Loucy (cell line): ENCODE data around the gene OR52A1.

ENCODE experiments used
- H2AFZ ChIP-seq: fragments of 200-600 bp; sonication (generic); 2 replicates; pipeline ENCODE4 v1.6.0; 2016; ENCODE audit warnings: antibody characterized with exemption, mild to moderate bottlenecking, low read length, moderate library complexity
- H3F3A ChIP-seq: fragments of 200-600 bp; 2 replicates; pipeline ENCODE4 v1.6.0; 2016; ENCODE audit warnings: antibody characterized with exemption, low read depth, mild to moderate bottlenecking
- H3K27me3 ChIP-seq: fragments of 200-600 bp; sonication (generic); 2 replicates; pipeline ENCODE4 v1.6.1; 2014; ENCODE audit warnings: low read length, mild to moderate bottlenecking; ENCODE audit not compliant: insufficient read depth, poor library complexity, severe bottlenecking
- H3K36me3 ChIP-seq: fragments of 200-600 bp; sonication (generic); 2 replicates; pipeline ENCODE4 v1.6.1; 2016; ENCODE audit warnings: low read length; ENCODE audit not compliant: insufficient read depth
- H3K4me1 ChIP-seq: fragments of 200-600 bp; sonication (generic); 2 replicates; pipeline ENCODE4 v1.5.1; 2014; ENCODE audit warnings: low read length, mild to moderate bottlenecking; ENCODE audit not compliant: insufficient read depth, poor library complexity, severe bottlenecking
- H3K4me2 ChIP-seq: fragments of 200-600 bp; sonication (generic); 2 replicates; pipeline ENCODE4 v1.6.0; 2014; ENCODE audit warnings: antibody characterized with exemption, low read length, low read depth, mild to moderate bottlenecking; ENCODE audit not compliant: poor library complexity, severe bottlenecking
- H3K4me3 ChIP-seq: fragments of 200-600 bp; sonication (generic); 2 replicates; pipeline ENCODE4 v1.5.1; 2014; ENCODE audit warnings: low read length, mild to moderate bottlenecking, mixed read lengths; ENCODE audit not compliant: poor library complexity, severe bottlenecking
- H3K79me2 ChIP-seq: fragments of 200-600 bp; sonication (generic); 2 replicates; pipeline ENCODE4 v1.6.1; 2014; ENCODE audit warnings: low read length; ENCODE audit not compliant: insufficient read depth
- H3K9ac ChIP-seq: fragments of 200-600 bp; sonication (generic); 2 replicates; pipeline ENCODE4 v1.6.0; 2014; ENCODE audit warnings: mild to moderate bottlenecking, low read depth, low read length, moderate library complexity; ENCODE audit not compliant: poor library complexity, severe bottlenecking
- H3K9me2 ChIP-seq: fragments of 200-600 bp; sonication (generic); replicated peaks from 2 replicates; pipeline ENCODE4 v1.6.1; 2016; ENCODE audit warnings: low read depth, low read length, mixed read lengths
- H3K9me3 ChIP-seq: fragments of 200-600 bp; sonication (generic); 2 replicates; pipeline ENCODE4 v1.6.1; 2014; ENCODE audit warnings: mild to moderate bottlenecking, antibody characterized with exemption, low read length, low read depth; ENCODE audit not compliant: insufficient read depth
- H4K20me1 ChIP-seq: fragments of 200-600 bp; sonication (generic); 2 replicates; pipeline ENCODE4 v1.6.0; 2014; ENCODE audit warnings: antibody characterized with exemption, low read length, mild to moderate bottlenecking; ENCODE audit not compliant: insufficient read depth, poor library complexity, severe bottlenecking
- EZH2phosphoT487 ChIP-seq: fragments of 200-600 bp; IDR thresholded peaks from 2 replicates; pipeline ENCODE4 v1.6.1; 2018; ENCODE audit warnings: antibody characterized with exemption, mild to moderate bottlenecking, moderate library complexity, borderline replicate concordance
- TF ChIP-seq, protein P1 (sequence below): fragments of 200-600 bp; sonication (generic); conservative IDR thresholded peaks from 2 replicates; pipeline ENCODE4 v1.5.1; 2014; ENCODE audit warnings: mild to moderate bottlenecking, antibody characterized with exemption, low read length

Gene OR52A1

DNA sequence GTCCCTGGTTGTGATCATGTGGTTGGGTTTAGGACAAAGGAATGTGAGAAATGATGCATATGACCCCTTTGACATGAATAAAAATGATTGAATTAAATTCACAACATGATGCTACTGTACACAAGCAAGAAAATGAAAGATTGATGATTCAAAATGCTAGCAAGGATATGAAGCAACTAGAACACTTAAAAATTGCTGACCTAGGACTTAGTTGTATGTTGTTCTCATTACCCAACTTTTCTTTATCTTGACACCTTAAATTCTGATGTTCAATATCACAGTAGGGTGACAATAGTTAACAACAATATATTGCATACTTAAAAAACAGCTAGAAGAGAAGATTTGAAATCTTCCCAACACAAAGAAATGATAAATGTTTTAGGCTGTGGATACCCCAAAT lies 37.0 kb downstream of the OR52A1 start:
- H3K4me1 ChIP-seq: no peaks in the 10 kb centered on the region
- H3K27me3 ChIP-seq: no peaks in the 10 kb centered on the region
- H3K4me3 ChIP-seq: no peak overlapping the region

DNA sequence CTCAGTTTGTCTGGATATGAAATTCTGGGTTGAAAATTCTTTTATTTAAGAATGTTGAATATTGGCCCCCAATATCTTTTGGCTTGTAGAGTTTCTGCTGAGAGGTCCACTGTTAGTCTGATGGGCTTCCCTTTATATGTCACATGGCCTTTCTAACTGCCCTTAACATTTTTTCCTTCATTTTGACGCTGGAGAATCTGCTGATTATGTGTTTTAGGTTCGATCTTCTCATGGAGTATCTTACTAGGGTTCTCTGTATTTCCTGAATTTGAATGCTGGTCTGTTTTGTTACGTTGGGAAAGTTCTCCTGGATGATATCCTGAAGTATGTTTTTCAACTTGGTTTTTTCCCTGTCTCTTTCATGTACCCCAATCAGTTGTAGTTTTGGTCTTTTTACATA lies 39.2 kb downstream of the OR52A1 start:
- Histone ChIP-seq H3K4me1 (no peaks in the 10 kb centered on the region), H4K20me1 (no peaks in the 10 kb centered on the region), H2AFZ (no peak overlapping the region), H3K79me2 (no peaks in the 10 kb centered on the region), H3K4me2 (no peak overlapping the region), H3K4me3 (no peak overlapping the region), H3K9me2 (no peaks in the 10 kb centered on the region), H3K36me3 (no peaks in the 10 kb centered on the region), H3K9ac (no peak overlapping the region), H3F3A (no peaks in the 10 kb centered on the region), H3K9me3 (no peaks in the 10 kb centered on the region), H3K27me3 (no peaks in the 10 kb centered on the region)
- TF ChIP-seq, protein P1, sequence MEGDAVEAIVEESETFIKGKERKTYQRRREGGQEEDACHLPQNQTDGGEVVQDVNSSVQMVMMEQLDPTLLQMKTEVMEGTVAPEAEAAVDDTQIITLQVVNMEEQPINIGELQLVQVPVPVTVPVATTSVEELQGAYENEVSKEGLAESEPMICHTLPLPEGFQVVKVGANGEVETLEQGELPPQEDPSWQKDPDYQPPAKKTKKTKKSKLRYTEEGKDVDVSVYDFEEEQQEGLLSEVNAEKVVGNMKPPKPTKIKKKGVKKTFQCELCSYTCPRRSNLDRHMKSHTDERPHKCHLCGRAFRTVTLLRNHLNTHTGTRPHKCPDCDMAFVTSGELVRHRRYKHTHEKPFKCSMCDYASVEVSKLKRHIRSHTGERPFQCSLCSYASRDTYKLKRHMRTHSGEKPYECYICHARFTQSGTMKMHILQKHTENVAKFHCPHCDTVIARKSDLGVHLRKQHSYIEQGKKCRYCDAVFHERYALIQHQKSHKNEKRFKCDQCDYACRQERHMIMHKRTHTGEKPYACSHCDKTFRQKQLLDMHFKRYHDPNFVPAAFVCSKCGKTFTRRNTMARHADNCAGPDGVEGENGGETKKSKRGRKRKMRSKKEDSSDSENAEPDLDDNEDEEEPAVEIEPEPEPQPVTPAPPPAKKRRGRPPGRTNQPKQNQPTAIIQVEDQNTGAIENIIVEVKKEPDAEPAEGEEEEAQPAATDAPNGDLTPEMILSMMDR: no peak
- no peak for TF ChIP-seq EZH2phosphoT487

More for the DNA sequence above, 37.0 kb downstream of the OR52A1 start:
- TF ChIP-seq, protein P1: no peak
- TF ChIP-seq EZH2phosphoT487: no peak
- H2AFZ ChIP-seq: no peak overlapping the region
- no peaks in the 10 kb centered on the region for H3K79me2 ChIP-seq
- no peaks in the 10 kb centered on the region for H3K9me3 ChIP-seq
- H3F3A ChIP-seq: no peaks in the 10 kb centered on the region
- H3K9me2 ChIP-seq: no peaks in the 10 kb centered on the region
- no peaks in the 10 kb centered on the region for H4K20me1 ChIP-seq
- no peak overlapping the region for H3K4me2 ChIP-seq
- no peak overlapping the region for H3K9ac ChIP-seq
- no peaks in the 10 kb centered on the region for H3K36me3 ChIP-seq

DNA sequence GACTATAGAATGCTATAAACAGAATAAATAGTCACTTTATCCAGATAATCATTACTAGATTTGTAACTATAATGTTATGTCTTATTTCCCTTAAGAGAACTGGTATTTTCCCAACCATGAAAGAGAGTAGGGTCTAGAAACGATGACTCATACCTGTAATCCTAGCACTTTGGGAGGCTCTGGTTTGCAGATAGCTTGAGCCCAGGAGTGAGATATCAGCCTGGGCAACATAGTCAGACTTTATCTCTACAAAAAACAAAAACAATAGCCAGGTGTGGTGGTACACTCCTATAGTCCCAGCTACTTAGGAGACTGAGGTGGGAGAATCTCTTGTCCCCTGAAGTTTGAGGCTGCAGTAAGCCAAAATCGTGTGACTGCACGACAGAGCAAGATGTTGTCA lies 47.3 kb downstream of the OR52A1 start:
- TF ChIP-seq, protein P1: no peak
- no peak for TF ChIP-seq EZH2phosphoT487
- Histone ChIP-seq H3K4me1 (no peaks in the 10 kb centered on the region), H3K9me3 (no peaks in the 10 kb centered on the region), H4K20me1 (no peaks in the 10 kb centered on the region), H3K79me2 (no peaks in the 10 kb centered on the region), H3K4me2 (no peak overlapping the region), H3K9ac (no peak overlapping the region), H3F3A (no peaks in the 10 kb centered on the region), H3K4me3 (no peak overlapping the region), H3K9me2 (no peaks in the 10 kb centered on the region), H2AFZ (no peak overlapping the region), H3K36me3 (no peaks in the 10 kb centered on the region), H3K27me3 (no peaks in the 10 kb centered on the region)
